Mucosa of stomach (tissue), 1 donor: ENCODE results near the gene EXOSC7.
A peak's percentile ranks its signal among the peaks of the same experiment; 100 is the strongest.

Experiments
- H3K27me3 ChIP-seq: one replicate; pipeline ENCODE4 v1.7.0; 2013; ENCODE audit warnings: mild to moderate bottlenecking, low read length; ENCODE audit not compliant: control insufficient read depth, insufficient read depth
- H3K36me3 ChIP-seq: one replicate; pipeline ENCODE4 v1.7.0; 2013; ENCODE audit warnings: low read length; ENCODE audit not compliant: control insufficient read depth, insufficient read depth
- H3K4me1 ChIP-seq: one replicate; pipeline ENCODE4 v1.7.0; 2013; ENCODE audit warnings: mild to moderate bottlenecking, low read length; ENCODE audit not compliant: control insufficient read depth, insufficient read depth
- H3K4me3 ChIP-seq: one replicate; pipeline ENCODE4 v1.7.0; 2013; ENCODE audit warnings: low read length
- H3K9ac ChIP-seq: one replicate; pipeline ENCODE4 v1.7.0; 2013; ENCODE audit warnings: mild to moderate bottlenecking, low read length, moderate library complexity
- H3K9me3 ChIP-seq: one replicate; pipeline ENCODE4 v1.7.0; 2013; ENCODE audit warnings: mild to moderate bottlenecking, low read length, moderate library complexity; ENCODE audit not compliant: control insufficient read depth
- donor health status: Pancreatic carcinoma.

Gene EXOSC7

DNA sequence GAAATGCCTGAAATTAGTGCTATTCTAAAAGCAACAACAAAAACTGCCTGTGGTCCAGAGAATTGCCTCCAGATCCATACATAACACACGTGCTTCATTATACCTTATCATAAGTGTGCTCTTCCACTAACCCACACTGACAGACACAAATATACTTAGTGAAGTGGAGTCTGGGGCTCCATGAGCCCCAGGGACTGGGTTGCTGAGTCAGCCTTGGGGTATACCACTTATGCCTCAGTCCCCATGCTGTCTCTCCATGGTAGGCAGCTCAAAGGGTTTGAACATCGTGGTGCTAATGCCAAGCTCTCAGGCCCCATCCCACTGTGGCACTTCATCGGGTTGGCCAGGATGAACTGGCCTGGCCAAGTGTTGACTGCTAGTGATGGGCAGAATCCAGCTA, 10.9 kb upstream of the EXOSC7 start:
- Histone ChIP-seq H3K4me3 (no peak overlapping the region), H3K27me3 (no peaks in the 10 kb centered on the region), H3K4me1 (peaks cover 69% of the 10 kb centered on the region), H3K36me3 (no peaks in the 10 kb centered on the region), H3K9ac (no peak overlapping the region), H3K9me3 (no peaks in the 10 kb centered on the region)

DNA sequence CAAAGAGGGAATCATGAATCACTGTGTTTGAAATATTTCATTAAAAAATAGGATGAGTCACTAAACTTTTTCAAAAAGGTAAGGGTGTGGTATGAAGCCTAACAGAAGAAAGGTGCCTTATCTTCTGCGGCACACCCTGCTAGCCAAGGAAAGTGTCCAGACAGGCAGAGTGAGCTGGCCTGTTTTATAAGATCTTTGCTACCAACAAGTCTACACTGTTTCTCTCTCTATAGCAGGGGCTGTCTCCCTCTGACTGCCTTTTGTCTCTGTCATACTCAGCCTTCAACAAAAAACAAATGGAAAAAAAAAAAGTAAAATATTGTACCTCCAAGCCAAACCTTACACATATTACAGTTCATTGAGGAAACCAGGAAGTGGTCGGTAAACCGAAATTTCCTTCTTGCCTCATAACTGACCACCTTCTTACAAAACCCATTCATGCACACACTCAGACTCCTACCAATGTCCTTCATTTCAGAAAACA, 9.2 kb upstream of the EXOSC7 start:
- H3K36me3 ChIP-seq: no peaks in the 10 kb centered on the region
- no peaks in the 10 kb centered on the region for H3K9me3 ChIP-seq
- H3K9ac ChIP-seq: no peak overlapping the region
- H3K4me1 ChIP-seq: peaks cover 74% of the 10 kb centered on the region
- no peaks in the 10 kb centered on the region for H3K27me3 ChIP-seq
- H3K4me3 ChIP-seq: no peak overlapping the region

DNA sequence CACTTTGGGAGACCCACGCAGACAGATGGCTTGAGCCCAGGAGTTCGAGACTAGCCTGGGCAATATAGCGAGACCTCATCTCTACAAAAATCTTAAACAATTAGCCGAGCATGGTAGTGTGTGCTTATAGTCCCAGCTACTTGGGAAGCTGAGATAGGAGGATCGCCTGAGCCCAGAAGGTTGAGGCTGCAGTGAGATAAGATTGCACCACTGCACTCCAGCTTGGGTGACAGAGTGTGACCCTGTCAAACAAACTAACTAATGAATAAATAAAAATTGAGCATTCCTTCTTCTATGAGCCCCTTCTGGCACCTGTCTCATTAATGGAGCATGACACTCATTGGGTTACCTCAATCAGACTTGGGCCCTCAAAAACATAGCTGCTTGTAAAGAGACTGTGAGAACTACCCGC, 7.6 kb upstream of the EXOSC7 start:
- Histone ChIP-seq H3K9ac (no peak overlapping the region), H3K4me3 (no peak overlapping the region), H3K4me1 (peaks cover 66% of the 10 kb centered on the region), H3K9me3 (no peaks in the 10 kb centered on the region), H3K27me3 (no peaks in the 10 kb centered on the region), H3K36me3 (no peaks in the 10 kb centered on the region)

DNA sequence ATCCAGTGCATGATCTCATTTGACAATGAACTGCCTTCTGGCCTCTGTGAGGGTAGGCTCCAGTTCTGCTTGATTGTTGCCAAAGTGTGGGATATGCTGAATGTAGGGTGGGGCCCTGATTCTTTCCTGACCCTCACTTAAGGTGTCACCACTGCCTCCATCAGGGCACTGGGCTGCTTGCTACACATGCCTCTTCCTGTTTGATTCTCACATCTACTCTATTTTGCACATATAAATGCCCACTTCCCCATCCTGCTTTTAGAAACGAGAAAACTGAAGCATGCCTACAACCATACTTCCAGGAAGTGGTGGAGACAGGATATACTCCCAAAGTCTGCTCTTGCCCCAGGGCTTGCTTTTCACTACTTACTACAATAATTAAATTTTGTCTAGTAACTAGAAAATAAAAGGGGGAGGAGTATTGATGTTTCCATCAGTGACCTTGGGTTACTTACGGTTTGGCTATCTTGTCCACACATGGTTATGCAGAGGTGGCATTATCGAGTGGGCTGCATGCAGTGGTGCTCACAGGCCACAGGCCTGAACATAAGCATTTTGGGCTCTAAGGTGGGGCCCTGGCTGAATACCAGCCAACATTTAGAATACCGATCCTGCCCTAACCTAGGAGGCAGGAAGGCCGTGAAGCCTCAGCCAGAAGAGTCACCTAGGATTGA, 6.8 kb upstream of the EXOSC7 start:
- Histone ChIP-seq H3K9ac (no peak overlapping the region), H3K36me3 (no peaks in the 10 kb centered on the region), H3K27me3 (no peaks in the 10 kb centered on the region), H3K9me3 (no peaks in the 10 kb centered on the region), H3K4me1 (peaks cover 58% of the 10 kb centered on the region), H3K4me3 (no peak overlapping the region)

DNA sequence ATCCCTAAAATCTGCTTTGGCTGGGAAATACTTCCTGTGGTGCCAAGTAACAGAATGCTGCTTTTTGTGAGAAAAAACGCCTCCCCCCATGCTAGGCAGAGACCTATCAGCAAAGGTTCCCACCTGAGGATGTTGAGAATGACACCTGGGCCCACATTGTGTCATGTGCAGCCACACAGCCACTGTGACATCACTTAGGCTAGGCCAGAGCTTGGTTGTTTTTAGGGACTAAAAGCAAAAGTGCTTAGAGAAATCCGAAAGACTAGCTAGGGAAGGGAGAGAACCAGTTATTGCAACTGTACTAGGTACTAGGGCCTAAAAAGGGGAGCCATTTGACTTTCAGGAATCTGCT, 6.2 kb upstream of the EXOSC7 start:
- Histone ChIP-seq H3K9me3 (no peaks in the 10 kb centered on the region), H3K36me3 (no peaks in the 10 kb centered on the region), H3K9ac (no peak overlapping the region), H3K4me3 (no peak overlapping the region), H3K4me1 (peaks cover 58% of the 10 kb centered on the region), H3K27me3 (no peaks in the 10 kb centered on the region)

DNA sequence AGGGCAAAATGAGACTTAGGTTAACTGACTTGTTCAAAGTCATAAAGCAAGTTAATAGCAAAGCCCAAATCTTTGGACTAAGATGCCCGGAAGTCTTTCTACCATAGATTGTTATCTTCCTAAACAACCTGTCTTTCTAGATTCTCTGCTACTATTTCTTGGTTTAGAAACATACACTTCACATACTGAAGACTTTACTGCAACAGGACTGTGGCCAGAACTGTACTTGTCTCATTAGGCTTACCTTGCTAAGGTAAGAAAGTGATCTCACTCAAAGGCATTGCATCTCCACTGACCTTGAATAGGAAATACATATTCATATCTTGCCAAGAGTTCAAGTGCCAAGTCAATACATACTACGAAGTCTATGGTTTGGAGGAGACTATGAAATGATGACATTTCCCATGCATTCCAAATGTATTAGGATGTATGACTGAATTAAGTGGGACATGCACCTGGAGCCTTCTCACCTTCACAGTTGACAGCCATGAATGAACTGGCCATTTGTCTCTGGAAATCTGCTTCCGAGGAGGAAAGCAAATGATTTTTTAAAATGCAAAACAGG, 5.0 kb upstream of the EXOSC7 start:
- peaks cover 46% of the 10 kb centered on the region for H3K4me1 ChIP-seq

DNA sequence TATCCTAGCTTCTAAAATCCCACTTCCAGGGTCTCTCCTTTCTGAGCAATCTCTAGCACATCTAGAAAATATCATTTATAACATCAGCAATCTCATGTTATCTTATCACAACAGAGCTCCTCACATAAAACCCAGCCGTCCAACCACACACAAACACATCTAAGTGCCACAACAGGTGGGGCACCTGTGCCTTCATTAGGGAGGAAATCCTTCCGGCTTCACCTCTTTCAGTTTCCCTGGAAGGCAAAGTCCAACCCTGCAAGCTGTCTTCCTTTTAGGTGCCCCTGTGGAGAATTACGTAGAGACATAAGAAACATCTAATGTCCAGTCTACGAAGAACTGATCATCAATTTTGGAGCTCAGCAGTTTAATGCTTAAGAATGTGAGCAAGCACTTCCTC, 1.6 kb upstream of the EXOSC7 start:
- Histone ChIP-seq H3K9ac (peak overlapping the region; percentile 29), H3K27me3 (no peaks in the 10 kb centered on the region), H3K9me3 (no peaks in the 10 kb centered on the region), H3K36me3 (no peaks in the 10 kb centered on the region), H3K4me3 (peak overlapping the region; percentile 97), H3K4me1 (peaks cover 18% of the 10 kb centered on the region)

More for the DNA sequence above, 5.0 kb upstream of the EXOSC7 start:
- Histone ChIP-seq H3K9ac (no peak overlapping the region), H3K36me3 (no peaks in the 10 kb centered on the region), H3K9me3 (no peaks in the 10 kb centered on the region), H3K27me3 (no peaks in the 10 kb centered on the region), H3K4me3 (no peak overlapping the region)

DNA sequence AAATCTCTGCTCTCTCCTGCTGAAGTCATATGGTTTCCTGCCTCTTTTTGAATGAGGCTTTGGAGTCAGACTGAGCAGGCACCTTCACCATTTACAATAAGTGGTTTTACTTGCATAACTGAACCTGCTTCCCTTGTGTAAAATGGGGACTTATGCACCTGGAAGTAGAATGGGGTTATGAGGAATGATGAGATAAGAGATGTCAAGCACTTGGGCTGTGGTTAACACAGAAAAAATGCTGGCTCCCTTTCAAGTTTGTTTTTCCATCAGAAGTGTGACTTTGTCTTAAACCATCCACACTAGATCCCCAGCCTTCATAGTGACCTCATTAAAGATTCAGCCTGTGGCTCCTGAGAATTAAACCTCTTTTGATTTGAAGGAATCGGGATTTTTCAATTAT, 5.2 kb downstream of the EXOSC7 start:
- Histone ChIP-seq H3K9ac (no peak overlapping the region), H3K4me3 (no peak overlapping the region), H3K27me3 (no peaks in the 10 kb centered on the region), H3K9me3 (no peaks in the 10 kb centered on the region), H3K4me1 (no peaks in the 10 kb centered on the region), H3K36me3 (no peaks in the 10 kb centered on the region)

DNA sequence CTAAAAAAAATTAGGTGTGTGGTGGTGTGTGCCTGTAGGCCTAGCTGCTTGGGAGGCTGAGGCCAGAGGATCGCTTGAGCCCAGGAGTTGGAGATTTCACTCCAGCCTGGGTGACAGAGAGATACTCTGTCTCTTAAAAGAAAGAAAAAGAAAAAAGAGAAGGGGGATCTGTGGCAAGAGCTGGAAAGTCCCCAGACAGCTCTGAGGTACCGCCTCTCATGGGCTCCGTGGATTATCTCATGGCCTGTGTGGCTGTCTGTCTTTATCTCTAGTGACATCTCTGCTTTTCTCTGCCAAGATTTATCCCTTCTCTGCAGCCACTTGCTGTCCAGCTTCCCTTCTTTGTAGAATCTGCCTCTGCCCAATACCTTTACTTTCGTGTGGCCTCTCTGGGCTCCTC, 5.7 kb downstream of the EXOSC7 start:
- Histone ChIP-seq H3K9ac (no peak overlapping the region), H3K9me3 (no peaks in the 10 kb centered on the region), H3K36me3 (no peaks in the 10 kb centered on the region), H3K4me1 (no peaks in the 10 kb centered on the region), H3K4me3 (no peak overlapping the region), H3K27me3 (no peaks in the 10 kb centered on the region)

DNA sequence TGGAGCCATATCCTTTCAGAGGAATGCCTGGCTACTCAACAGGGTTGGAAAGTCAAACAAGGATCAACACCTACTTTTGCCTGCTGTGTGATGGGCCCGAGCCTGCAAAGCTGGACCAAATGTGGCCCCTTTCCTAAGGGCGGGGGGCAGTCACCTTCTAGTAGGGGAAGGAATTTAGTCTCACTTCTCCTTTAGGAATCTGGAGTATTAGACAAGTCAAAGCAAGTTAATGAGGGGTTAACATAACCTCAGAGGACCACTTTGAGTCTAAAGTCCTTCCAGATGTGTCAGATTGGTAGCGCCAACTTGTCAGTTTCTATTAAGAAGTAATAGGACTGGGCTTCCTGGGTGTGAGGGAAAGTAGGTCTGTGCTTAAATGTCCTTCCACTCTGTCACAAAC, 6.8 kb downstream of the EXOSC7 start:
- Histone ChIP-seq H3K4me3 (no peak overlapping the region), H3K9ac (no peak overlapping the region), H3K36me3 (no peaks in the 10 kb centered on the region), H3K27me3 (no peaks in the 10 kb centered on the region), H3K4me1 (no peaks in the 10 kb centered on the region), H3K9me3 (no peaks in the 10 kb centered on the region)

DNA sequence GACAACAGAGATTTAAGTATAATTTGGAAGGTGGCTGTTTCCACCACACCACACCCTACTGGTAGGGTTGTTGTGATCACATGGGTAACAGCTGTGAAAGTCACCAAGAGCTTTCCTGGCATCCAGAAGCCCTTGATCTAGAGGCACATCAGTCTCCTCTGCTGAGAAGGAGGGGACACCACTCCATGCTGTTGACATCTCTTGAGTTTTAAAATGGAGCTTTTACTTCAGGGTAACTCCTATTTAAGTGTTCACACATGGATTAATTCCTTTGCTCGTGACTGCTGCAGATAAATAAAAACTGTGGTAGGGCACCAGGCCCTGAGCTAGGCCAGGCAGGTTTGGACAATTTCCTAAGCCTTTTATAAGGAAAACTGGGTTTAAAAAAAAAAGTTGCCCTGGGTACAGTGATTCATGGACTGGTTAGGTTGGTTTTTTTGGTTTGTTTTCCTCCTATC, 7.5 kb downstream of the EXOSC7 start:
- Histone ChIP-seq H3K36me3 (no peaks in the 10 kb centered on the region), H3K9ac (no peak overlapping the region), H3K4me1 (no peaks in the 10 kb centered on the region), H3K9me3 (no peaks in the 10 kb centered on the region), H3K4me3 (no peak overlapping the region), H3K27me3 (no peaks in the 10 kb centered on the region)

DNA sequence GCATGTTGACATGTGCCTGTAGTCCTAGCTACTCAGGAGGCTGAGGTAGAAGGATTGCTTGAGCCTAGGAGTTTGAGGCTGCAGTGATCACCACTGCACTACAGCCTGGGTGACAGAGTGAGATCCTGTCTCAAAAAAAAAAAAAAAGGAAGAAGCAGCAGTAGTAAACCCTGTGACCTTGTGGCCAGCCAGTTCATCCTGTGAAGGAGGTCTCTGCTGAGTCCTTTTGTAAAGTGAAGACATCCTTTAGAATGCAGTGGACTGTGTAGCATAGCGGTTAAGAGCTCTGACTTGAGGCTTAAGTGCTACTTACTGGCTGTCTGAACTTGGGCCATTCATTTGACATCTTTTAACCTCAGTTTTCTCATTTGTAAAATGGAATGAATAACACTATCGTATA, 8.3 kb downstream of the EXOSC7 start:
- Histone ChIP-seq H3K27me3 (no peaks in the 10 kb centered on the region), H3K4me1 (no peaks in the 10 kb centered on the region), H3K9ac (no peak overlapping the region), H3K36me3 (no peaks in the 10 kb centered on the region), H3K4me3 (no peak overlapping the region), H3K9me3 (no peaks in the 10 kb centered on the region)
